GM21447 (cell line): ENCODE results near the gene SIL1.
"Not testable (repeated sequence)": the region's sequence is repeated elsewhere in the genome, so short reads cannot be mapped to it uniquely, and the experiment has no call there.

ENCODE experiments used
- ATAC-seq: cut with Tn5 transposase; IDR thresholded peaks from one replicate; pipeline ENCODE4 v1.9.1; 2021; ENCODE audit not compliant: unreplicated experiment

Gene SIL1

DNA sequence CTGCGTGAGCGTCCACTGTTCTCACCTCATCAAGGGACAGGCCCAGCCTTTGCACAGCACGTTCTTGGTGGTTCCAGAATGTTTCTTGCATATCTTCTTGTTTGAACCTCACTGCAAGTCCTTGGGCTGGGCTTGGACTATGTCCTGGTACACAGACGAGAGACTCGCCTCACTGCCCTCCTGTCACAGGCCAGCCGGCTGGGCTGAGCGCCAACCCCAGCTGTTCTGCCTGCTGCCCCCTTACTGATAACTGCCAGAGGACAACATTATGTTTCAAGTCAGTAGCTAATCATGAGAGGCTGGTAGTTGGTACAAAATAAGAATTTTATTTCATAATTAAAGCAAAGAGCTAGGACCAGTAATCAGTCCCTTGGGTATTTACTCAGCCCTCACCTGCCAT lies 270.2 kb downstream of the SIL1 start:
- no peak for ATAC-seq

DNA sequence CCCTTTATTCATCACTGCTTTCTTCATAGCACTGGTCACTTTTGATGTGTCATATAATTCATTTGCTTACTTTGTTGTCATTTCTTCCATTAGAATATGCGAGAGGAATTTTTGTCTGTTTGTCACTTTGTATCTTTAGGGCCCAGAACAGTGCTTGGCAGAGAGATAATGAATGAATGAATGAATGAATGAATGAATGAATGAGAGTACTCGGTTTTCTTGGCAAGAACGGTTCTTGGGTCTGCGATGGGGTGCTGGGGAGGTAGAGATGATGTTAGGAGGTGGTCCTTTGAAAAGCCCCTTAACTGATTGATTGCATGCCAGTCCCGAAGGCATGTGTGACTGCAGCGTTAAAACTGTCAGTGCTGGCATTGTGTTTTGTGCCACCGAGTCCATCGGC lies 270.6 kb downstream of the SIL1 start:
- no peak for ATAC-seq

DNA sequence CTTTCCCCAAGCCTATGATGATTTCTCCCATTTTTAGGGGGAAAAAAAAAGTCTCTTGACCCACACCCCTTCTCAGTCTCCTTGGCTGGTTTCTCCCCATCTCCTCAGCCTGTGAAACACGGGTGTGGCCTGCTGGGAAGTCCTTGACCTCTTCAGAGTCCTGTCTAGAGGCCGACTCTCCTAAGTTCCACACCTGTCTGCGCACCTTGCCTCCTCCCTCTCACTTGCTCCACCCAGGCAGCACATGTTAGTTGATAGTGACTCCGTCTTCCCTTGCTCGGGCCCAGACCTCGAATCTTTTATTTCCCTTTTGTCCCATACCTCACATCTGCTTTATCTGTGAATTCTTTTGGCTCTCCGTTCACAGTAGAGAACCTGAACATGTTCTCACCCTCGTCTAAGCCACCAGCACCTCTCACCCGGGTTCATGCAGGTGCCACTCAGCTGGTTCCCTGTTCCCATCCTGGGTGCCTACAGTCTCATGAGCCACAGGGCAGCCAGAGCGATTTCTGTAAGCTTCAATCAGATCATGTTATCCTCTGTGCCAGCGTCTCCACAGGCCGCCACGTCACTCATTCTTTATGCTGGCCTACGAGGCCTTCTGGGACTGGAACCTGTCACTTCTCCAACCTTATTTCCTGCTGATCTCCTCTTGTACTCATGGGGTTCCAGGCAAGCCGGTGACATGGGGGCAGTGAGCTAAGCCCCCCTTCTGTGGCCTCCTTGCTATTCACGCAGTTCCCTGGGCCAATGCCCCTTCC lies 271.3 kb downstream of the SIL1 start:
- no peak for ATAC-seq

DNA sequence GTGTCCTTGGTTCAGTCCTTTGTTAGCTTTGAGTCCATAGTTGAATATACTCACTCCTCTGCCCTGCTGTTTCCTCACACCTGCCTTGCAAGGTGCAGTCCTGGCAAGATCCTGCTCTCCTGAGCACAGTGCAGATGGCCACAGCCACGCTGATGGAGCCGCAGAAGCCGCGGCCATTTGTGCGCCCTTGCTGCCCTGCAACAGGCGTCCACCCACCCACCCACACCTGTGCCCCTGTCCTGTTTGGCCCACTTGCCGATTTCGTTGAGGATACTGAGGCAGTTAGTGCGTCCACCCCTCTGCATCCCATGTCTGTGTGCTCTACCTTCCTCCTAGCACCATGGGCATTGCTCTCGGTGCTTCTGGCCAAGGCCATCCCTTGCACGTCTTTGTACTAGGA lies 271.9 kb downstream of the SIL1 start:
- ATAC-seq, result no peak

GRCh38 chr5:138925090-138925635 lies 273.0 kb downstream of the SIL1 start:
- ATAC-seq, result no peak

GRCh38 chr5:138922494-138922893 lies 275.7 kb downstream of the SIL1 start:
- ATAC-seq, result no peak

- not testable (repeated sequence) for ATAC-seq
These were observed 276.8 kb downstream of the SIL1 start for GRCh38 chr5:138921362-138921761.

DNA sequence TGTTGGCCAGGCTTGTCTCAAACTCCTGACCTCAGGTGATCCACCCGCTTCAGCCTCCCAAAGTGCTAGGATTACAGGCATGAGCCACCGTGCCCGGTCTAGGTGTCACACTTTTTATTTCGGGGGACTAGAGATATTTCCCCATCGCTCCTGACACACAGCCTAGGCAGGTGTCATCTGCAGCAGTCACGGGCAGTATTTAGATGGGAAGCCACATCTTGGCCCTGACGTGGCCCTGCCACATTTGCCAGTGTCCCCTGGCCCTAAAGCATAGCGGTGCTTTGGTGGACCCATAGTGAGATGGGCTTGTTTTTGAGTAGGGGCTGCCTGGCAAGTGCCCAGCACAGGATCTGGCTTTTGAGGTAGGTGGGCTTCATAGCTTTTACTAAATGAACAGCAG lies 278.0 kb downstream of the SIL1 start:
- ATAC-seq, result no peak

GRCh38 chr5:138918686-138919085 lies 279.5 kb downstream of the SIL1 start:
- no peak for ATAC-seq

- no peak for ATAC-seq
These were observed 283.8 kb downstream of the SIL1 start for GRCh38 chr5:138914338-138914737.

- ATAC-seq, result no peak
These were observed 284.4 kb downstream of the SIL1 start for GRCh38 chr5:138913773-138914172.

- no peak for ATAC-seq
These were observed 286.1 kb downstream of the SIL1 start for GRCh38 chr5:138912093-138912492.

DNA sequence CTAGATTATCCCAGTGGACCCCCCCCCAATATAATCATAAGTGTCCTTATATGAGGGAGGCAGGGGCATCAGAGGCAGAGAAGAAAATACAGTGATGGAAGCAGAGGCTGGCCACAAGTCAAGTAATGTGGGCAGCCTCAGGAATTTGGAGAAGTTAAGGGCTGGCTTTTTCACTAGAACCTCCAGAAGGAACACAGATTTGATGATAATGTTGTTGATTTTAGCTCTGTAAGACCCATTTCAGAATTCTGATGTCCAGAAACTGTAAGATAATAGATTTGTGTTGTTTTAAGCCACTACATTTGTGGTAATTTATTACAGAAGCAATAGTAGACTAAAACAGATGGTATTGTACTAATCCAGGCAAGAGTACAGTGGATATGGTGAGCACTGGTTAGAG lies 286.7 kb downstream of the SIL1 start:
- ATAC-seq, result no peak

- ATAC-seq, result no peak
These were observed 287.5 kb downstream of the SIL1 start for GRCh38 chr5:138910546-138911185.

DNA sequence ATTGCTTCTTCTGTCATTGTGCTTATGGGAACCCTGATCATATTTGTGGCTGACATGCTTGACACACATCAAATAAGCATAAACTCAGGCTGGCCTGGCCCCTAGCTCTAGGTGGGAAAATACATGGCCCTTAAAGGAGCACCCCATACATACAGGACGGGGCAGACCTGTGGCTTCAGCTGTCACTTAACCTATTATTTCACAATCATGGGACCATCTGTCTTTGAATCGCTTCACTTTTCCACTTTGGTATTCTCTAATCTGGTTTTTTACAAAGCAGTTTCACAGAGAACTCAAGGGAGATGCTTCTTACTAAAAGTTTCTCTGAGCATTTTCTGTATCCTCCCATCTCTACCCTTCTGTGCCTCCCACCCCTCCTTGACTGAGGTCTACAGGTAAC lies 288.4 kb downstream of the SIL1 start:
- no peak for ATAC-seq

DNA sequence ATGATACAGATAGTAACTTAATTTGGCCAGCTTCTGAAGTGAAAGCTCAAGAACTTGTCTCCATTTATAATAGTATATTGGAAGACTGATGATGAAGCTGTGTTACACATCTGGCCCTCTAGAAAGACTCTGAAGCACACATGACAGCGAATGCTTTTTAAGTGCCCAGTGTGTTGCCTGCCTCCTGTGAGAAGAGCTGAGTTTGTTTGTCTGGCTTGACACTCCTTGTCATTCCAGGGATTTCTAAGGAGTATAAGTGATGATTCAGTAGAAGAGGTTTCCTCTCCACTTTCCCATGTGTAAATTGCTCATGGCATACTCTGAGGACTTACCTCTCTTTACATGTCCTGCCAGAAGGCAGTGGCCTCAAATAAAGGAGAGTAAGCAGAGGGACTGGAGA lies 292.6 kb downstream of the SIL1 start:
- no peak for ATAC-seq

DNA sequence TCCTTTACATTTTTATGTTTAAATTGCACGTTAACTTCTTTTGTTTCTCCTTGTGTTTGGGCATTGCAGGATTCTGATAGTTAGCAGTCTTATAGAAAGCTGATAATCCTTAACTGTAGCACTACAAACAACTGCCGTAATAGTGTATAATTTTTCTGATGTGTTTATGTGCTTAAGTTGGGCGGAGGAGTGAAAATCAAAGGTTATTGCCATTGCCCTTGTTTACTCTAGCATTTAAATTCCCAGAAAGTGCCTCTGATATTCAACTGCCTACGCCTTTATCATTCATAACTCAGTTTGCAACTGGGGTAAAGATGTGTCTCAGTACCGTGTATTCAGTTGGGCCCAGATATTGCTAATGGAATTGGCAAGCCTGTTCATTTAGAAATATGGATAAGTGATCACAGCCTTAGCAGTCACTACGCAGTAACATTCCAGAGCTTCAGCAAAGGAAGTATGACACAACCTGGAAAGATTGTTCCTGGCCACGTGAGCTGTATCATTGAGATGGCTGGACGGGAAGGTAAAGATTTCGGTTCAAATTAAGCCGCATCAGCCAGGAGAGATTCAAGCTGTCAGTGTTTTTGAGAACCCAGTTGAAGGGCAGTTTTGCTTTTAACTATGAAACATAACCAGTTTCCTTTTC lies 294.9 kb downstream of the SIL1 start:
- ATAC-seq, result no peak

- ATAC-seq, result no peak
These were observed 296.5 kb downstream of the SIL1 start for GRCh38 chr5:138901716-138902115.

- ATAC-seq, result no peak
These were observed 297.7 kb downstream of the SIL1 start for GRCh38 chr5:138900281-138900965.

- no peak for ATAC-seq
These were observed 299.4 kb downstream of the SIL1 start for GRCh38 chr5:138898742-138899141.

GRCh38 chr5:138898299-138898698 lies 299.9 kb downstream of the SIL1 start:
- ATAC-seq, result no peak
